HG03175 (cell line): ENCODE results near the gene KRT13.

Source experiments
- ATAC-seq: cut with Tn5 transposase; IDR thresholded peaks from one replicate; pipeline ENCODE4 v1.9.1; 2021; ENCODE audit warnings: mild to moderate bottlenecking, moderate library complexity; ENCODE audit not compliant: unreplicated experiment

The KRT13 gene

GRCh38 chr17:41498276-41498675 is 7.1 kb downstream of the KRT13 start:
- ATAC-seq, result no peak

DNA sequence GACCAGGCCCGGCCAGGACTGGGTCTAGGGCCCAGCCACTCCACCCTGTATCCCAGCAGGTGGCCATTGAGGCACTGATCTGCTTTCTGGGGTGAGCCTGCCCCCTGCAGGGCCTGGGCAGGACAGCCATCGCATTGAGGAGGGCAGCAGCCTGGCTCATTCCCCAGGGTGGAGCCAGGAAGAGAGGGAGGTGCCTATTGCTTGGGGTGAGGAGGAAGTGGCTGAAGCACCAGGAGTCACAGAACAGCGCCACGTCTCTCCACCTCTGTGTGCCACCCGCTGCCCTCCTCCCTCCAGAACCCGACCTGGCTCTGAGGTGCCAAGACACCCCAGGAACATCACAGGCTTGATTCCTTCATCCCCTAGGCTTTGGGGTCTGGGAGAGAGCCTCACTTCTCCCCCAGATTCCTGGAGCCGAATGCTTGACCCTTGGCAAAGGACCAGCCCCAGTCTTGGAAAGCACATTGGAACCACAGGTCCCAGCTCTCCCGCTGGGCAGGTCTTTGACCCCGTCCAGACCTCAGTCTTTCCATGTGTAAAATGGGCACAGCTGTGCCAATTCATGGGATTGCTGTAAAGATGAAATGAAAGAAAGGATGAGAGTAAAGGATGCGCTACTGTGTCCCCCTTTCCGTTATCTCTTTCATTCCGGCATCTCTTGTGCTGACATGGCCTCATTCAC is 8.5 kb downstream of the KRT13 start:
- peak; percentile 86 for ATAC-seq

DNA sequence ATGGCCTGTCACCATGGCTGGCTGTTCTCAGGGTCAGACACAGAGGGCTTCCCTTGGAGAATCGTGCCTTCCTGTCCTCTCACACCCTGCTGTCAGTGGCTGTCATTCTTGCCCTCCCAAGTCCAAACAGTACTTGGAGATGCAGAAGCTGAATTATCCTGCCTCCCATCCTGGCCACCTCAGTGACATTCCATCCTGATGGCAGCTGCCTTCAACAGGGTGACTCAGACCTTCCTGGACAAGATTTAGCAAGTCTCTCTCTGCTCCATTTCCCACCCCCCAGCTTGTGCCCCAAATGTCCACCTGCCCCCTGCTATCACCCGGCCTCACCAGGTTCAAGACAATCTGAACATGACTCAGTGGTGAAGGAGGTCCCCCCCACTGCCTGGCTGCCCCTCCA is 10.9 kb downstream of the KRT13 start:
- no peak for ATAC-seq

DNA sequence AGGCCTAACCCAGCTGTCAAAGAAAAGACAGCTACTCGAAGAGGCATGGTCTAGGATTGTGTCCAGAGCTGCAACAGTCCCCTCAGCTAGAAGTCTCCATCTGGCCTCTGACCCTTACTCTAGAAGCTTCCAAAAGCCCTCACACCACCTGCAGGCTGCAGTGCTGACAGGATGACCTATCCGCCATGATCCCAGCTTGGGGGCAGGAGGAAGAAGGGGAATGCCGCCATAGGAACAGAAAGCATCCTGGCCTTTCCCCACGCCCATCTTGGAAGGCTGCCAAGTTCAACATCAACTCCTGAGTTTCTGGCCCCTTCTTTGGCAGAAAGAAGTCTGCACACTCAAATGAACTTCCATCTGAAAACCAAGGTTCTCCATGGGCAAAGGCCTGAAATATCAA is 12.6 kb downstream of the KRT13 start:
- ATAC-seq, result no peak

DNA sequence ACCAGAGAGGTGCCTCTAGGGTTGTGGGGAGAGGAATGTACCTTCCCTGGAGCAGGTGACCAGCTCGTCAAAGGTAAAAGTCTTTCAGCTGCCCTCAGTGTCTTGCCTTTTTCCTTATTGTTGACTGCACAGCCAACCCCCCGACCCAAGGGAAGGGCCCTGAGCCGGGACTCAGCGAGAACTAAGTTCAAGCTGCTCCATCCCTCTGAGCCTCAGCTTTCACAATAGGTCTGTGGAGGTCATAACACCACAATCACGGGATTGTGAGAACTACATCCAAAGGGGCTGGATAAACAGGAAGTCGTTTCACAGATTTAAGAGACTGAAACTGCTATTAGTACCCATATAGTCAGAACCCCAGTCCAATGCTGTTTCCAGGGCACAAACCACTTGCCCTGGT is 13.1 kb downstream of the KRT13 start:
- ATAC-seq, result no peak

- no peak for ATAC-seq
Observed at GRCh38 chr17:41491476-41491875, 13.9 kb downstream of the KRT13 start.

GRCh38 chr17:41490000-41490990 is 15.1 kb downstream of the KRT13 start:
- no peak for ATAC-seq

GRCh38 chr17:41489531-41489930 is 15.9 kb downstream of the KRT13 start, which contains the start of gene KRT36:
TSS of gene KRT36 (minus strand) at chr17:41489910. CDS start at chr17:41489864, 46 bp downstream.
- no peak for ATAC-seq

DNA sequence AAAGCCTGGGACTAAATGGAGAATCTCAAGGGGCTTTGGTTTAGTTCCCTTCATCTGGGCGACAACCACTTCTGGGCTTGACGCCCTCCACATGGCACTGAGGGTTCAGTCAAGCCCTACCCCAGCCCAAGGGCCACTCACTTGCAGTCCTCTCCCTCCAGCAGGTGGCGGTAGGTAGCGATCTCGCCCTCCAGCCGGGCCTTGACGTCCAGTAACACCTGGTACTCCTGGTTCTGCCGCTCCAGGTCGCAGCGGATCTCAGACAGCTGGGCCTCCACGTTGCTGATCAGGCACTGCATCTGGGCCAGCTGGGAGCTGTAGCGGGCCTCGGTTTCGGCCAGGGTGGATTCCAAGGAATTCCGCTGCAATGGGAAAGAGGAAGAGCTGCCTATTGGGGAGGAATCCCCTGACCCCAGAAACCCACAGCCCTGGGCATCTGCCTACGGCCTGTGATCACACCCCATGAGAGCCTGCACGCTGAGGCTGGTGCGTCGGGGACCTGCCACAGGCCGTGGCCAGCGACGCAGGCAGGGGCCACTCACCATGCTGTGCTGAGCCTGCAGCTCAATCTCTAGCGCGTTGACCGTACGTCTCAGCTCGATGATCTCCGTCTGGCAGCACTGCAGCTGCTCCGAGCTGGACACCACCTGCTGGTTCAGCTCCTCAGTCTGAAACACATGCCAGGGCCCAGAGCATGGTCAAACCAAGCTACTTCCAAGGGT is 18.4 kb downstream of the KRT13 start:
- no peak for ATAC-seq

DNA sequence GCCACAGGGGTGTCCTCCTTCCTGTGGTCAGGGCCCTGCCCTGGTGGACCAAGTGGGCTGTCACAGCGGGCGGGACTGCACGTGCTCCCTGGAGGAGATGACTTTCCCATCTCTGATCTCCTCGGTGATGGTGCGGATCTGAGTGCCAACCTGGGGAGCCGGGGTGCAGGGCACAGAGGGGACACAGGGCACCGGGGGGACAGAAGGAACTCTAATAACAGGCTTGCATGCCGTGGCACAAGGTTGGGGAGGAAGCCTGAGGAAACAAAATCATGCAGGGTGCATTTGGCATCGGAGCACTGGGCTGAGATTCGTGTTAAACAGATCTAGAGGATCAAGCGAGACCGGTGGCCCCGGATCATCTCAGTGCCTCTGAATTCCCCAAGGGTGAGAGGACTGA is 19.1 kb downstream of the KRT13 start:
- ATAC-seq, result no peak

- ATAC-seq, result no peak
Observed at GRCh38 chr17:41484920-41485904, 20.2 kb downstream of the KRT13 start.

- ATAC-seq, result no peak
Observed at GRCh38 chr17:41483991-41484826, 21.2 kb downstream of the KRT13 start.

DNA sequence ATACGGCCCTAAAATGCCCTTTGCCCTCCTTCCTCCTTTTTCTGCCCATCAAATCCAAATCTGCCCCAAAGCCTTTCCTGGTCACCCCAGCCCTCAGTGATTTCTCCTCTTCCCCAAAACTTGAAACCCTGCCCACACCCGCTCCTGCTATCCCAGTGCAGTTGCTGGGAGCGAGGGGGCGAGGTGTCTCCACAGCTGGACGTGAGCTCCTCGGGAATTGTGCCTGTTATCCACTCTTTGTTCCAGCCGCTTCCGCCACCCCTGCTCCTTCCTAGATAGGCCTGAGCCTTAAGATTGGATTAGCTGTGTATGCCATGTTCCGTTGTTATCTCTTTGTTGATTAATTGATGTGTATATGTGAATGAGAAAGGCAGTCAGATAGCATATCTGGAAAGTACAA is 21.9 kb downstream of the KRT13 start:
- ATAC-seq, result no peak

DNA sequence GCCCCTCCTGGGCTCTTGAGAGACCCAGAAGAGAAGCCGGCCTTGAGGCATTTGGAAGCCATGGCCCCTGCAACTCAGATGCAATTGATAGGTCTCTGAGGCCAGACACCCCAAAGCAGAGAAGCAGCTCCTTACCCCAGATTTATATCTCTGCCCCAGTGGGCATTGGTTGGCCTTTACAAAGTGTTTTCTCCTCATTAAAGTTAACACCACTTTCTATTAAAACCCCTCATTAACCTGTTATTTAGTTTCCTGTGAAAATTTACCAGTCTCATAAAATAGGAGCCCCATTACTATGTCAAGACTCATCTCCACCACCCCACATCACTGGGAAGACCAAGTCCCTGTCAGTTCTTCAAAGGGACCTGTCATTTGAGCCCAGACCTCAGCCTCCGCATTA is 24.4 kb downstream of the KRT13 start, which contains the start of gene KRT35:
TSS of gene KRT35 (minus strand) at position 116 of the 400 bp plus-strand sequence. CDS start at position 62, 54 bp downstream.
- ATAC-seq, result no peak

DNA sequence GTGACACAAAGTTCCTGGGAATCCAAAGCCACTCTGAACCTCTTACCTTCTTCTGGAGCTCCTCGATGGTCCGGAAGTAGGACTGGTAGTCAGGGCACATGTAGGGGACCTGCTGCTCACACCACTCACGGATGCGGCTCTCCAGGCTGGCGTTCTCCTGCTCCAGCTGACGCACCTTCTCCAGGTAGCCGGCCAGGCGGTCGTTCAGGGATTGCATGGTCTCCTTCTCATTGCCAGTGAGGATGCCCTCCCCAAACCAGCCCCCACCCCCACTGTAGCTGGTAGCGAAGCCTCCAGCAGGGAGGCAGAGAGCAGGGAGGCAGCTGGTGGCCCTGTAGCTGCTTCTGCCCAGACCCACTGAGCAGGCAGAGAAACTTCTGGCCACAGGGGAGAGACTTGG is 24.8 kb downstream of the KRT13 start:
- no peak for ATAC-seq

- no peak for ATAC-seq
Observed at GRCh38 chr17:41480136-41480535, 25.3 kb downstream of the KRT13 start.

DNA sequence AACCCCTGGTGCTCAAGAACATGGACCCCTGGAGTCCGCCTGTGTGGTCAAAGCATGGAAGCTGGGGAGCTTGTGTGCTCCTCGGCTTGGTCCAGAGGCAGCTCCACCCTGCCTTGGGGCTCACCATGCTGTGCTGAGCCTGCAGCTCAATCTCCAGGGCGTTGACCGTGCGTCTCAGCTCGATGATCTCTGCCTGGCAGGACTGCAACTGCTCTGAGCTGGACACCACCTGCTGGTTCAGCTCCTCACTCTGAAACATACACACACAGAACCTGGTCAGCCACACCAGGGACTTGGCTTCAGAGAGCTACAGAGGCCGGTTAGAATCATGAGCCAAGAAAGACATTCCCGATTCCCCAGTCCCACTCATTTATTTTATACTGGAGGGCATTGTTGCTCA is 27.2 kb downstream of the KRT13 start:
- ATAC-seq, result no peak

- ATAC-seq, result no peak
Observed at GRCh38 chr17:41476866-41477815, 28.3 kb downstream of the KRT13 start.
